ENCODE measurements around the gene SPTBN2.

- TF ChIP-seq POLR2A (IDR thresholded peaks at IDR 0.05) (no peak), CTCF (IDR thresholded peaks at IDR 0.05) (no peak), EP300 (IDR thresholded peaks at IDR 0.05) (no peak)
These were observed 41.2 kb downstream of the SPTBN2 start for GRCh38 chr11:66687831-66688281.

Measured in ovary (tissue), 3 donors.